ENCODE data around the gene SLIT3.

SLIT3 gene

GRCh38 chr5:168790002-168790635, 510.8 kb downstream of the SLIT3 start:
- Histone ChIP-seq H3K9me2 (replicated peaks; ENCODE audit: control insufficient read depth, low read length) (no peaks in the 10 kb centered on the region), H3K36me3 (ENCODE audit: control insufficient read depth, low read length) (no peaks in the 10 kb centered on the region), H3K4me3 (ENCODE audit: low read length) (no peak overlapping the region), H3F3A (ENCODE audit: control insufficient read depth, insufficient read depth) (no peaks in the 10 kb centered on the region), H3K4me1 (ENCODE audit: control insufficient read depth, low read length) (no peaks in the 10 kb centered on the region), H3K9me3 (ENCODE audit: control insufficient read depth, insufficient read depth, low read length) (no peaks in the 10 kb centered on the region), H3K27me3 (ENCODE audit: control insufficient read depth, low read length) (no peaks in the 10 kb centered on the region; the same call in 1 of the 2 replicates), H3K27ac (ENCODE audit: low read depth, low read length) (no peak overlapping the region), H3K79me2 (ENCODE audit: control insufficient read depth, low read length) (no peaks in the 10 kb centered on the region), H4K20me1 (ENCODE audit: control insufficient read depth, insufficient read depth, low read depth, low read length) (no peaks in the 10 kb centered on the region), H3K4me2 (ENCODE audit: low read length) (no peak overlapping the region)
- TF ChIP-seq CTCF (IDR thresholded peaks at IDR 0.05; ENCODE audit: low read depth, low read length, poor library complexity, severe bottlenecking) (no peak), EZH2phosphoT487 (IDR thresholded peaks at IDR 0.05; ENCODE audit: borderline replicate concordance, low read length) (no peak)

DNA sequence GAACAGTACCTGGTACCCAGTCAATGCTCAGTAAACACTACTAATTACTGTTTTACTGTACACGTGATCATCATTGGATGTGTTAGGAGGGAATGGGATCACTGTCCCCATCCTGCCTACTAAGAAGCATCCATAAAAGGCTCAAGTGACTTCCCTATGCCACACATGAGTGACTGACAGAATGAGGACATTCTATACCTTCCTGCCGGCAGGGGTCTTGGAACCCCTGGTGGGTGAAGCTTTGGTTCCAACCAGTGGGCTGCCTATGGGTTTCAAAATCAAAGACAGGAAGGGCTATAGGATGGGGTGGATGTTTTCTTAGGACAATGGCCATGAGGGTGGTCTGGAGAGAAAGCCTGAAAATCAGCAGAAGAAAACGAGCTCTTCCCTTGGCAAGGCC, 512.2 kb downstream of the SLIT3 start:
- Histone ChIP-seq H3K79me2 (ENCODE audit: control insufficient read depth, low read length) (no peaks in the 10 kb centered on the region), H3K4me1 (ENCODE audit: control insufficient read depth, low read length) (no peaks in the 10 kb centered on the region), H3F3A (ENCODE audit: control insufficient read depth, insufficient read depth) (no peaks in the 10 kb centered on the region), H3K27ac (ENCODE audit: low read depth, low read length) (no peak overlapping the region), H3K4me2 (ENCODE audit: low read length) (no peak overlapping the region), H3K36me3 (ENCODE audit: control insufficient read depth, low read length) (no peaks in the 10 kb centered on the region), H3K9me2 (replicated peaks; ENCODE audit: control insufficient read depth, low read length) (no peaks in the 10 kb centered on the region), H3K9me3 (ENCODE audit: control insufficient read depth, insufficient read depth, low read length) (no peaks in the 10 kb centered on the region), H4K20me1 (ENCODE audit: control insufficient read depth, insufficient read depth, low read depth, low read length) (no peaks in the 10 kb centered on the region), H3K27me3 (ENCODE audit: control insufficient read depth, low read length) (no peaks in the 10 kb centered on the region; the same call in 1 of the 2 replicates), H3K4me3 (ENCODE audit: low read length) (no peak overlapping the region)
- TF ChIP-seq EZH2phosphoT487 (IDR thresholded peaks at IDR 0.05; ENCODE audit: borderline replicate concordance, low read length), result no peak
- no peak for TF ChIP-seq CTCF (IDR thresholded peaks at IDR 0.05; ENCODE audit: low read depth, low read length, poor library complexity, severe bottlenecking)

GRCh38 chr5:168788107-168788506, 512.8 kb downstream of the SLIT3 start:
- no peaks in the 10 kb centered on the region for H4K20me1 ChIP-seq (ENCODE audit: control insufficient read depth, insufficient read depth, low read depth, low read length)
- no peaks in the 10 kb centered on the region; the same call in 1 of the 2 replicates for H3K27me3 ChIP-seq (ENCODE audit: control insufficient read depth, low read length)
- no peaks in the 10 kb centered on the region for H3F3A ChIP-seq (ENCODE audit: control insufficient read depth, insufficient read depth)
- no peak for TF ChIP-seq CTCF (IDR thresholded peaks at IDR 0.05; ENCODE audit: low read depth, low read length, poor library complexity, severe bottlenecking)
- no peaks in the 10 kb centered on the region for H3K9me3 ChIP-seq (ENCODE audit: control insufficient read depth, insufficient read depth, low read length)
- no peak overlapping the region for H3K4me2 ChIP-seq (ENCODE audit: low read length)
- H3K36me3 ChIP-seq (ENCODE audit: control insufficient read depth, low read length), result no peaks in the 10 kb centered on the region
- no peaks in the 10 kb centered on the region for H3K4me1 ChIP-seq (ENCODE audit: control insufficient read depth, low read length)
- no peaks in the 10 kb centered on the region for H3K79me2 ChIP-seq (ENCODE audit: control insufficient read depth, low read length)
- H3K27ac ChIP-seq (ENCODE audit: low read depth, low read length), result no peak overlapping the region
- no peak overlapping the region for H3K4me3 ChIP-seq (ENCODE audit: low read length)
- no peaks in the 10 kb centered on the region for H3K9me2 ChIP-seq (replicated peaks; ENCODE audit: control insufficient read depth, low read length)

All from DOHH2 (cell line).